IPS-18c (cell line): Measurements from ENCODE around the gene ZNF660.
"Not testable (repeated sequence)": the region's sequence is repeated elsewhere in the genome, so short reads cannot be mapped to it uniquely, and the experiment has no call there.

ENCODE experiments used
- H3K4me3 ChIP-seq: 2 replicates; pipeline ENCODE4 v1.7.0; 2013; ENCODE audit warnings: low read depth, mild to moderate bottlenecking, low read length, moderate library complexity; ENCODE audit not compliant: insufficient read depth
- H3K9me3 ChIP-seq: one replicate; pipeline ENCODE4 v1.6.1; 2013; ENCODE audit warnings: mild to moderate bottlenecking, low read length, moderate library complexity; ENCODE audit not compliant: control insufficient read depth, insufficient read depth

Gene ZNF660

DNA sequence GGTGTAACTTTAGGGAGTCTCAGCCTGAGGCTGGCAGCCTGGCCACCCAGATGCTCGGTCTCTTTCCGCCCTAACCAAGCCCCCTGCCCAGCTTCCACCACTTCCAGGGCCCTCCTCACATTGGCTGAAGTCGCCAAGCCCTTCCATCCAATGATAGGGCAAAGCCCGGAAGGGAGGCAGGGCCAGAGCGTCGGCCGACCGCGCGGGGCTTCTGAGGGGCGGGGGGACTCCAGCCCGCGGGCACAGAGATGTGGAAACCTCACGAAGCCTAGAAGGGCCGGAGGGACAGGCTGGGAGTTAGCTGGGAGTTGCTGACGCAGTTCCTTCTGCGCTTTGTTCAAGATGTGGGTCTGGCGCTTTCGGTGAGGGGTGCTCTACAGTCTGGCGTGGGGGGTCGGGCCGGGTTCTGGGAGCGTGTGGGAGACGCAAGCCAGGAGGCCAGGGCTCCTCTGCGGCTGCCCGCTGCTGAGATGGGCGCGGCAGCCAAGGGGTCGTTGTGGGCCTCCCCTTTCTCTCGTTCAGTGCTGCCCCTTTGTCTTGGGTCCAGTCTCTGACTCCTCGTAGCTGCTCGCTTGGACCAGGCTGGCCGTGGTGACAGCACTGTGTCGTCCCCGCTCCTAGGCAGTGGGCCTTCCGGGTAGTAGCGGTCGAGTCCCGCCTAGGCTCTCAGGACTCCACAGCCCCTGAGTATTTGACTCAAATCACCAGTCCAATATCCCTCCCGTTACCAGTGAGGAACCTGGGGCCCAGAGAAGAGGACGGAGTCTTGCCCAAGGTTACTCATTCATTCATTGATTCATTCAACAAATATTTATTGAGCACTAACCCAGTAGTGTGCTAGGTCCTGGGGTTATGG lies at the start of gene ZNF660:
TSS of gene ZNF660 (plus strand) at position 319 of the 856 bp plus-strand sequence. CDS start 9,230 bp downstream, outside the sequence.
- peak within 1 kb of the TSS; percentile 99 for H3K4me3 ChIP-seq
- no peaks in the 10 kb centered on the region for H3K9me3 ChIP-seq

DNA sequence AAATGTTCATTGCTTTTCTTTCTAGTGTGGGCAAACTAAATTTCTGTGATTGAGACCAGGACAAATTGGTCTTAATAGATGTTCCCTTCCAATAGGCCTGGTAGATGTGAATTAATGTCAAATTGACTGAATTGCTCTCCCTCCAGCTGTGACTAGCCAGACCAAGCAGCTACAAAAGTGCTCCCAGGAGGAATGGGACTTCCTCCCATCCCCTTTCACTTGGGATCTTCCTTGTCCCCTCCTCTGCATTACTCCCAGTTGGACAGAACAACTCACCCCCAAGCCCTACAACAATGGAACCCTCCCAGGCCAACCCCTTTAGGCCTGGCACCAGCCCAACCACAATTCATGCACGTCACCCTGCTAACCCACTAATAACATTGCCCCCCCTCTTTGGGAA lies 49.4 kb upstream of the ZNF660 start:
- Histone ChIP-seq H3K9me3 (peaks cover 4% of the 10 kb centered on the region), H3K4me3 (no peak overlapping the region)

DNA sequence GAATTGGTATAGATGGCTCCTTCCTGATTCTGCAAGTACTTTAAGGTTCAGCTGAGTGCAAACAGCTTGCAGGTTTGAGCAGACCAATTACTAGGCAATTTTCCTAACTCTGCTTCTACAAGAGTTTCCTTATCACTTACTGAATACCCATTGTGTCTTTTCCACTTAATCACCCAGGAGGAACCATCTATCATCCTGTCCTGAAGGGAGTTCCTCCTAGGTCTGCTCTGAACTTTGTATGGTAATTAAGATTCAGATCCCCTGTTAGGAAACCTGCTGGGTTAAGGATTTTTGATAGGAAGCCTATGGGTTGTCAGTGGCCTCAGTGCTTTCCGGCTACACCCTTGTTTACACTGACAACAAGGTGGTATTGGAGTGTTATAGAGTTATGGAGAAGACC lies 40.0 kb upstream of the ZNF660 start:
- not testable (repeated sequence) for H3K9me3 ChIP-seq, H3K4me3 ChIP-seq

DNA sequence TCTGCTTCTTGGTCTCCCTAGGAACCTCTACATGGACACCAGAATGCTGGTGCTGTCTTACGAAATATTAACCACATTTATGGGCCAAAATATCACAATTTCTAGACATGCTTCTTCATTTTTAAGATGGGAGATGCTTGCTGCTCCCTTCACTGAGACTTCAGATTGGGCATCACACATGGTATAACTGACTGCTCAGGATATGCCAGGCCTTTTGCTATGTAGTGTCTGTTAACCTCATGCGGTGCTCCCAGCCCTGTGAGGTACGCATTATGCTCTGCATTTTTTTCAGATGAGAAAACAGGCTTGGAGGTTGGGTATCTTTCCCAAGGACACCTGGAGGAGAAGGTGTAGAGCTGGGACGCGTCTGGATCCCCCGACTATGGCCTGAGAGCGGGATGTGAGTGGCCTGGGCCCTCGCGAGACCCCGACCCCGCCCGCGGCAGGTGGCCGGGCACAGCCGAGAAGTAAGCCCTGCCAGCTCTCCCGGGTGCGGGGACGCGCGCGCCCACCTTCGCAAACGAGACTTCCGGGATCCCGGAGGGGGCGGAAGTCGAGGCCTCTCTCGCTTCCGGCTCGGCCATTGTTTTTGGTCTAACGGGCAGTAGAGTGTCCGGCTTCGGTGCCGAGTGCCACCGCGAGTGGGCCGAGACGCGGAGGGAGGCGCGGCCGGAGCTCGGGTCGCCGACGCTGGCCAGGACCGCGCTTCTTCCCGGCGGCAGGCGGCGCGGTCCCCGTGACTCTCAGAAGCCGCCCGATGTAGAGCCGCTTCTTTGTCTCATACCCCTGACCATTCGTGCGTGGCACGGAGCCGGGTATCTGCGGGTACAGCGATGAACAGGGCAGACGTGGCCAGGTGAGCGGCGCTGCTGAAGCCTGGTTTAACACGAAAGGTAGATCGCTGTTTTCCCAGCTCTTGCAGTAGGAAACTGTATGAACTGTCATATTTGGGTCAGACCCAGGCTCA lies 29.9 kb upstream of the ZNF660 start, which contains the start of gene ZKSCAN7:
TSS of gene ZKSCAN7 (plus strand) at position 568 of the 967 bp plus-strand sequence. CDS start 1,855 bp downstream, outside the sequence.
- peak within 1 kb of the TSS; percentile 69 for H3K4me3 ChIP-seq
- no peaks in the 10 kb centered on the region for H3K9me3 ChIP-seq

DNA sequence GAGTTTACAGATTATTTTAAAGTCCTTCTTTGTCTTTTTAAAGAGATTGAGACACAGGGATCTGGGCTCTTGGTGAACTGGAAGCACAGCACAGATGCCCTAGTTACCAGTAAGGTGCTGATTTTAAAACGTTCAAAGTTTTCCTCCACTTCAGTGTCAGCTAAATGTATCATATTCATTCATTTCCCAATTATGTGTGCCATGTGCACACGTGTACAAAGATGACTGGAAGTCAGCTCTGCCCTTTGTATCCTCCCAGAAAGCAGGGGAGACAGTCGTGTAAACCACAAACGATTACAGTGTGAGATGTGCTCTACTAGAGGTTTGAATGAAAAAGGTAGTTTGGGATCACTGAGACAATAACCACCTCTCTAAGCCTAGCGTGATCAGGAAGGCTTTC lies 29.0 kb upstream of the ZNF660 start:
- H3K9me3 ChIP-seq, result no peaks in the 10 kb centered on the region
- H3K4me3 ChIP-seq, result peak overlapping the region; percentile 69

DNA sequence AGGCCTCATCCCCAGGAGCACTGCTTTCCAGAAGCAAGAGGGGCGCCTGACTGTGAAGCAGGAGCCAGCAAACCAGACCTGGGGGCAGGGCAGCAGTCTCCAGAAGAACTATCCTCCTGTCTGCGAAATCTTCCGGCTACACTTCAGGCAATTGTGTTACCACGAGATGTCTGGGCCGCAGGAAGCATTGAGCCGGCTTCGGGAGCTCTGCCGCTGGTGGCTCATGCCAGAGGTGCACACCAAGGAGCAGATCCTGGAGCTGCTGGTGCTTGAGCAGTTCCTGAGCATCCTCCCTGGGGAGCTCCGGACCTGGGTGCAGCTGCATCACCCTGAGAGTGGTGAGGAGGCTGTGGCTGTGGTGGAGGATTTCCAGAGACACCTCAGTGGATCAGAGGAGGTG lies 27.7 kb upstream of the ZNF660 start:
- H3K9me3 ChIP-seq, result peaks cover 6% of the 10 kb centered on the region
- H3K4me3 ChIP-seq, result no peak overlapping the region

DNA sequence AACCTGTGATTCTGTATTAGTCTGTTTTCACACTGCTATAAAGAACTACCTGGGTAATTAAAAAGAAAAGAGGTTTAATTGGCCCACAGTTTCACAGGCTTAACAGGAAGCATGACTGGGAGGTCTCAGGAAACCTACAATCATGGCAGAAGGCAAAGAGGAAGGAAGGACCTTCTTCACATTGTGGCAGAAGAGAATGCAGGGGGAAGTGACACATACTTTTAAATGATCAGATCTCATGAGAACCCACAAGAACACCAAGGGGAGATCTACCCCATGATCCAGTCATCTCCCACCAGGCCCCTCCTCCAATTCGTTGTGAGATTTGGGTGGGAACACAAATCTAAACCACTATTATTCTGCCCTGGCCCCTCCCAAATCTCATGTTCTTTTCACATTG lies 23.7 kb upstream of the ZNF660 start:
- Histone ChIP-seq H3K4me3 (no peak overlapping the region), H3K9me3 (peaks cover 10% of the 10 kb centered on the region)

DNA sequence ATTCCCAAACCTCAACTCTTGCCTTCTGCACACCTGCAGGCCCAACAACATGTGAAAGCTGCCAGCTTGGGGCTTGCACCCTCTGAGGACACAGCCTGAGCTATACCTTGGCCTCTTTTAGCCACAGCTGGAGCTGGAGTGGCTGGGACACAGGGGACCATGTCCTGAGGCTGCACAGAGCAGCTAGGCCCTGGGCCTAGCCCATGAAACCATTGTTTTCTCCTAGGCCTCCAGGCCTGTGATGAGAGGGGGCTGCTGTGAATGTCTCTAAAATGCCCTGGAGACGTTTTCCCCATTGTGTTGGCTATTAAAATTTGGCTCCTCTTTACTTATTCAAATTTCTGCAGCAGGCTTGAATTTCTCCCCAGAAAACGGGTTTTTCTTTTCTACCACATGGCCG lies 22.6 kb upstream of the ZNF660 start:
- H3K9me3 ChIP-seq, result peaks cover 10% of the 10 kb centered on the region

DNA sequence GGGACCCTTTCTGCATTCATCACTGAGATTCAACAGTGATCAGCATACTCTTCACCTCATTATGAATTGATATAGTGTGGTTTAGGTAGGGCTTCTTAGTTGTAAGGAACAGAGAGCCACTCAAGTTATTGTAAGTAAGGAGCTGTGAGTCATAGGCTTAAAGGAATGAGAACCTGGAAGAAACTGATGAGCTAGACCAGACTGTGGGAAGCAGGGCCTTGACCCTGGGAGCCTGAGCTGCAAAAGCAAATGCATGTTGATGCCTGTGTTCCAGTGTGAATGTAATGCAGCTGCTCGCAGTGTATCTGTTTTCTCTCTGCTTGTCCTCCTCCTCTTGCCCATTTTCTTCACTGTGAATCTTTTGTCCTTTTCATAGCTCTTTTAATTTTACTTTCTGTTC lies 16.2 kb upstream of the ZNF660 start:
- Histone ChIP-seq H3K9me3 (no peaks in the 10 kb centered on the region), H3K4me3 (no peak overlapping the region)

More for the DNA sequence above, 22.6 kb upstream of the ZNF660 start:
- no peak overlapping the region for H3K4me3 ChIP-seq

DNA sequence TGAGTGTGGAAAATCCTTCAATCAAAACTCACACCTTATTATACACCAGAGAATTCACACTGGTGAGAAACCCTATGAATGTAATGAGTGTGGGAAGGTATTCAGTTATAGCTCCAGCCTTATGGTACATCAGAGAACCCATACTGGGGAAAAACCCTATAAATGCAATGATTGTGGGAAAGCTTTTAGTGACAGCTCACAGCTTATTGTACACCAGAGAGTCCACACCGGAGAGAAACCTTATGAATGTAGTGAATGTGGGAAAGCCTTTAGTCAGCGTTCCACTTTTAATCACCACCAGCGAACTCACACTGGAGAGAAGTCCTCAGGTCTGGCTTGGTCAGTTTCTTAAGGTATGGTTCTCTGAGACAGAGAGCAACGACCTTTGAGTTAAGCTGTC lies 13.7 kb upstream of the ZNF660 start:
- Histone ChIP-seq H3K9me3 (no peaks in the 10 kb centered on the region), H3K4me3 (no peak overlapping the region)

DNA sequence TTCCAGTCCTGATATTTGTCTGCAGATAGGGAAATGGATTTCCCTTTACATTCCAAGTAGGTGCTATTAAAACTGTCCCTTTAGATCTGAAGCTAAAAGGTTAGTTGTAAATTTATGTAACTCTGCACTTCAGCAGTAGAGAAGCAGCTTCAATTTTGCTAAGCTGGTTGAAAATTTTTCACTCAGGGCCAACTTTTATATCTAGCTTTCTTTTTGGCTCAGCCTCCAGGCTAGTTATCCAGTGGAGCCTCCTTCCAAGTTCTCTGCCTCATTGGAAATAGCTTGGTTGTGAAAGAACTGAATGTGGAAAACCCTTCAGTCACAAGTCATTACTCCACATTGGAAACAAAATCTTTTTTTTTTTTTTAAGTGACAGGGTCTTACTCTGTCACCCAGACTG lies 8.2 kb upstream of the ZNF660 start:
- H3K9me3 ChIP-seq, result no peaks in the 10 kb centered on the region

DNA sequence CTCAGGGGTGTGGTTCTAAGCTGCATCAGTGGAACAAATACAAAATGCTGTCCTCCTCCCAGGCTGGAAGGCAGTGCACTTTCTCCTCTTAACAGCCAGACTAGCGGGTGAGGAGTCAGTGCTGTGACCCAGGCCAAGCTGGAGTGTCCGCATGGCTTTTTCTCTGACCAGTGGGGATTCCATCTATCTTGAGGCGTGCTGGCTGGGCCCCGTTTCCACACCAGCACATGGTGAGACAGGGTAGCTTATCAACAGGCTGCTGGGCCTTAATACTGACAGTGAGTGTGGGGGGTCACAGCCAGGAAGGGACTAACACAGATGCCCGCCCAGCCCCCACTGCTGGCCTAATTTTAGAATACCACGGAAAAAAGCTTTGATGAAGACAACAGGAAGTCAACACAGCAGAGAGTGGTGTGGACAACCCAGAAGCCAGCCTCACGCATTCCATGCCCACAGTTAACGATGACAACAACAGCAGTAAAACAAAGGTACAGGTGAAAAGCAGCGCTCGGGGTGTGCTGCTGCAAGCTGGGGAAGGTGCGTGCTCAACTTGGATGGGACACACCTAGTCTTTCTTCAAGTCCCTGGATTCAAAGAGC lies 7.3 kb upstream of the ZNF660 start:
- H3K9me3 ChIP-seq, H3K4me3 ChIP-seq: not testable (repeated sequence)

More for the DNA sequence above, 8.2 kb upstream of the ZNF660 start:
- H3K4me3 ChIP-seq, result no peak overlapping the region

DNA sequence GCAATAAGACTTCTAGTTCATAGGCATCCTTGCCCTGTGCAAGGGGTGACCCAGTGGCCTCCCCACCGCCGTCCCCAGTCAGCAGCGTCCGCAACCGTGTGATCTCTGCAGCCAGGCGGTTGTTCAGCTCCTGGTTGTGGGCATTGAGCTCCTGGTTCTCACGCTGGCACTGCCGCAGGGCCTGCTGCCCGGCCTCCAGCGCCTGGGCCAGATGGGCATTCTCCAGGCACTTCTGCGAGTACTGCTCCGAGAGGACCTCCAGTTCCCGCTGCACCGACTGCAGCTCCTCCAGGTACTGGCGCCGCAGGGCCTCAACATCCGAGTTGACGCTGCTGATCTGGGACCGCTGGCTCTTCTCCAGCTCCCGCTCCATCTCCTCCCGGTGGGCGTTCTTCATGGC lies 6.4 kb upstream of the ZNF660 start:
- not testable (repeated sequence) for H3K9me3 ChIP-seq, H3K4me3 ChIP-seq

DNA sequence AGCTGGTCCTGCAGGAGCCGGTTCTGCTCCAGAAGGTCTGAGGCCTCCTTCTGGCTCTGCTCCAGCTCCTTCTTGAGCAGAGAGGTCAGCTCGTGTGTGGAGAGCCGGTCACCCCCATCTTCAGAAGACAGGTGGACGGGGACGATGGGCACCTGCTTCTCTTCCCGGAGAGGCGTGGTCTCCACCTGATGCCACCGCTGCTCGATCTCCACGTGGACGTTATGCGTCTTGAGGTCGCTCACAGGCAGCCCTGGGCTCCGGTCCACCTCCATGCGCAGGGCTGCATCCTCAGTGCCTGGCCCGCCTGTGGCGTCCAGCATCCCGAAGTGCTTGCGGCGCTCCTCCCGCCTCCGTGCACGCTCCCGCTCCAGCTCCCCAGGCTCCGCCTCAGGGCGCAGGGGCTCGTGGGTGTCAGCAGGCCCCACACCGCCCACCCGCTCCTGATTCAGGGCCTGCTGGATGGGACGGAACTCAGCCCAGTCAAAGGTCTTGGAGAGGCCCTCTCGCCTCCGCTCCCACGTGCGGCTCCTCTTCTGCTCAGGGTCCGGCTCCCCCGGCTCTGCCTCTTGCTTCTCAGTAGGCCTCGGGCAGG lies 5.7 kb upstream of the ZNF660 start:
- H3K9me3 ChIP-seq, H3K4me3 ChIP-seq: not testable (repeated sequence)

DNA sequence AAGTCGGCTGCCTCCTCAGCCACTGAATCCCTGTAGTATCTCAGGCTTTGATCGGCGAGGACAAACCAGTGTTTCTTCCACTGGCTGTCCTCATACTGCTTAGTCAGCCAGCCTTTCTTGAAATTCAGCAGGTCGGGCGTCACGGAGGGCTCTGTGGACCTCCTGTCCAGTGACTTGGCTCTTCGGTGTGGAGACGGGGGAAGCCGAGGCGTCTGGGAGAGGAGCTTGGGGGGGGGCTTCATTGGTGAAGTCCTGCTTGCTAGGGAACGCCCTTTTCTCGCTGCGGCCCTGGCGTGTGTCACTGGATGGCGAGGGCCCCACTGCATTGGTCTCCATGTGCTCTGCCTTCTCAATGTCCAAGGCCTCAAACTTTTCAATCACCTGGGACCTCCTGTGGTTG lies 5.0 kb upstream of the ZNF660 start:
- not testable (repeated sequence) for H3K4me3 ChIP-seq, H3K9me3 ChIP-seq

DNA sequence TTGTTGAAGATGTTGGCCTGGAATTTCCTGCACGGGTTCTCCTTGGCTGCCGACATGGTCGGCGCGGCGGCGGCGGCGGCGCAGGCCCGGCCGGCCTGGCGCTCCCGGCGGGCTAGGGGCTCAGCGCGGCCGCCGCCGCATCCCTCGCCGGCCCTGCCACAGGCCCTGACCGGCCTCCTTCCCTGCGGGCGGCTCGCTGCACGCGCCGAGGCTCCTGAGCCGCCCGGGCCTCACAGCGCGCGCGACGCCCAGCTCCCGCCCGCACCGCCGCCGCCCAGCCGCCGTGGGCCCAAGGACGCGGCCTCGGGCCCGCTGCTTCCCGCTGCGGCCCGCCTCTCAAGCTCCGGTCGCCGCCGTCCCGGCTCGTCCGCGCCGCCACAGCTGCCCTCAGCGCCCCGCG lies 3.8 kb upstream of the ZNF660 start:
- H3K4me3 ChIP-seq, H3K9me3 ChIP-seq: not testable (repeated sequence)

DNA sequence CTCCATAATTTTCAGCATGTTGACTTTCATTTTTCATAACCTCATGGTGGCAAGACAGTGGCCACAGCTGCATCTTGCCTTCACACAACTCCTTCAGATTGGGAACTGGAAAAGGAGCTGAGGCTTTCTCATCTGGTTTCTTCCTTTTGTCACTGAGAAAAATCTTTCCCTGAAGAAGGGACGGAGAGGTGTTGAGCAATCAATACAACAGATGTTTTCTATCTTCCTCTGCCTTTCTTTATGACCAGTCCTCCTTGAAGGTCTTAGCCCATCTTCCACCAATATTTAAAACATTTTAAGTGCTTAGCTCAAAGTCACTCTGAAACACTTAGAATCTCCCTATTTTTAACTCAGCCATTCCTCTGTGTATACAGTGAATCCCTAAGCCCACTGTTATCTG lies 11.9 kb downstream of the ZNF660 start:
- H3K9me3 ChIP-seq, result peaks cover 12% of the 10 kb centered on the region
- H3K4me3 ChIP-seq, result no peak overlapping the region
